Stimulated activated CD4-positive, alpha-beta T cell treated with anti-CD3 and anti-CD28 coated beads, Interleukin-12 subunit alpha, Interleukin-12 subunit beta, amount 100 ng/mL, for 4 hours (primary cell): ENCODE data around the gene RASAL1.

Source experiments
- DNase-seq: peaks from one replicate; pipeline ENCODE4 v3.0.0-alpha.2; 2020

The RASAL1 gene, protein sequence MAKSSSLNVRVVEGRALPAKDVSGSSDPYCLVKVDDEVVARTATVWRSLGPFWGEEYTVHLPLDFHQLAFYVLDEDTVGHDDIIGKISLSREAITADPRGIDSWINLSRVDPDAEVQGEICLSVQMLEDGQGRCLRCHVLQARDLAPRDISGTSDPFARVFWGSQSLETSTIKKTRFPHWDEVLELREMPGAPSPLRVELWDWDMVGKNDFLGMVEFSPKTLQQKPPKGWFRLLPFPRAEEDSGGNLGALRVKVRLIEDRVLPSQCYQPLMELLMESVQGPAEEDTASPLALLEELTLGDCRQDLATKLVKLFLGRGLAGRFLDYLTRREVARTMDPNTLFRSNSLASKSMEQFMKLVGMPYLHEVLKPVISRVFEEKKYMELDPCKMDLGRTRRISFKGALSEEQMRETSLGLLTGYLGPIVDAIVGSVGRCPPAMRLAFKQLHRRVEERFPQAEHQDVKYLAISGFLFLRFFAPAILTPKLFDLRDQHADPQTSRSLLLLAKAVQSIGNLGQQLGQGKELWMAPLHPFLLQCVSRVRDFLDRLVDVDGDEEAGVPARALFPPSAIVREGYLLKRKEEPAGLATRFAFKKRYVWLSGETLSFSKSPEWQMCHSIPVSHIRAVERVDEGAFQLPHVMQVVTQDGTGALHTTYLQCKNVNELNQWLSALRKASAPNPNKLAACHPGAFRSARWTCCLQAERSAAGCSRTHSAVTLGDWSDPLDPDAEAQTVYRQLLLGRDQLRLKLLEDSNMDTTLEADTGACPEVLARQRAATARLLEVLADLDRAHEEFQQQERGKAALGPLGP

DNA sequence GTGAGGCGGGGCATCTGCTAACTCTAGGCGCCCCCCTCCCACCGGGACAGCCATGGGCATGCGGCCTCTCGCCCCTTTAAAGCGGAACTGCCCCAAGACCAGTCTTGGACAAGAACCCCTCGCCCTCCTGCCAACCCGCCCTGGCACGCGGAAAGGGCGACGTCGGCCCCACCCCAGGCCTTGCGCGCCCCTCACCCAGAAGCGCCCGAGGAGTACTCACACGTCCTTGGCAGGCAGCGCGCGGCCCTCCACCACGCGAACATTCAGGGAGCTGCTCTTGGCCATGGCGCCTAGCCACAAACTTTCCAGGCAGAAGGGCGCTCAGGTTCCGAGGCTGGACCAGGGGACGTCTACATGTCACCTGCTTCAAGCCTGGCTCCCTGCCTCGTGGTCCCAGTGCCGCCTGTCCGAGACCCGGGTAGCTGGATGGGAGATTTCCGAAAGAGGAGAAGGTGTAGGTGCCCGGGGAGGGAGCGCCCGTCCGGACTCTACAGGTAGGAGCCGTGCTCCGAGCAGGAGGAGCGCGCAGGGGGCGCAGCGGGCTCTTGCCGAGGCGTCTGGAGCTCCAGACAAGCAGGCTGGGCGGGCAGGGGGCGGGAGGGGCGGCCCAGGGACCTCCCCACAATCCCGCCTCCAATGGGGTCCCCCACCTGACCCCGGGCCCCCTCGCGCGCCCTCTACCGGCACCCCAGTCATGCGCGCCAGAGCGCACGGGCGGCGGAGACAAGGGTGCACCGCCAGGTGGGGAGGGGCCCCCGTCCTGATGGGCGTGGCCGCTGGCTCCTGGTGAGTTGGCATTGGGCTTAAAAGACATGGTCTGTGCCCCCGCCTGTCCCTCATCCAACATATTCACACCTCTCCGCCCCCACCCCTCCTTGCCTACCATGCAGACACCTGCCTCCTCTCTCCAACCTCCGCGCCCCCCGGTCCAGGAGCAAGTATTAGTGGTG, at the start of gene RASAL1:
Gene RASAL1 (minus strand): TSS at position 584 of the 950 bp plus-strand sequence. CDS start 299 bp downstream, at position 285.
- DNase-seq, result peak; percentile 80

DNA sequence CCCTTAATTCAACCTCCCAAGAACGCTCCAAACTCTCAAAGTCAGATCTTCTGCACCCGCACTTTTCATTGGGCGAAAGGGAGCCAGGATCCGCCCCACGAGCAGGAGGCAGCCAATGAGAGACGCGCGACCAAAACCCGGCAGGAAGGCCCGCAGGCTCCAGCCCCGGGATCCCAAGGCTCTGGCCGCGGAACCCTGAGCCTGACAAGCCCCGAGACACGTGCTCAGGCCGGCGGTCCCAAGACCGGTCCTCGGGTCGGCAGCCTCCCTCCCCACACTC, 49.3 kb upstream of the RASAL1 start:
- peak; percentile 82 for DNase-seq

DNA sequence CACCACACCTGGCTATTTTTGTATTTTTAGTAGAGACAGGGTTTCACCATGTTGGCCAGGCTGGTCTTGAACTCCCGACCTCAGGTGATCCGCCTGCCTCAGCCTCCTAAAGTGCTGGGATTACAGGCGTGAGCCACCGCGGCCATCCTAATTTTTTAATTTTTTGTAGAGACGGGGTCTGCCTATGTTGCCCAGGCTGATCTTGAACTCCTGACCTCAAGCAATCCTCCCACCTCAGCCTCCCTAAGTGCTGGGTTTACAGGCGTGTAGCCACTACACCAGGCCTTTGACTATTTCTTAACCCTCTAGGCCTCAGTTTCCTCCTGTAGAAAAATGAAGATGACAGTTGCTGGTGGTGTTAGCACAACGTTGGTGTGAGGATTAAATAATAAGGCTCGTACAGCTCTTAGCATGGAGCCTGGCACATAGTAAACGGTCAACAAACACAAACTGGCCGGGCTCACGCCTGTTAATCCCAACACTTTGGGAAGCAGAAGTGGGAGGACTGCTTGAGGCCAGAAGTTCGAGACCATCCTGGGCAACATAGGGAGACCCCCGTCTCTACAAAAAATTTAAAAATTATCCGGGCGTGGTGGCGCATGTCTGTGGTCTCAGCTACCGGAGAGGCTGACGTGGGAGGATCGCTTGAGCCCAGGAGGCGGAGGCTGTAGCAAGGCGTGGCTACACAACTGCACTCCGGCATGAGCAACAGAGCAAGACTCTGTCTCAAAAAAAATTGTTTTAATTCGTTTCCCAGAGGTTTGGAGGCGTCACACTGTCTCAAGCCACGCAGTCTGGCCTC, 48.7 kb upstream of the RASAL1 start:
- DNase-seq, result no peak

DNA sequence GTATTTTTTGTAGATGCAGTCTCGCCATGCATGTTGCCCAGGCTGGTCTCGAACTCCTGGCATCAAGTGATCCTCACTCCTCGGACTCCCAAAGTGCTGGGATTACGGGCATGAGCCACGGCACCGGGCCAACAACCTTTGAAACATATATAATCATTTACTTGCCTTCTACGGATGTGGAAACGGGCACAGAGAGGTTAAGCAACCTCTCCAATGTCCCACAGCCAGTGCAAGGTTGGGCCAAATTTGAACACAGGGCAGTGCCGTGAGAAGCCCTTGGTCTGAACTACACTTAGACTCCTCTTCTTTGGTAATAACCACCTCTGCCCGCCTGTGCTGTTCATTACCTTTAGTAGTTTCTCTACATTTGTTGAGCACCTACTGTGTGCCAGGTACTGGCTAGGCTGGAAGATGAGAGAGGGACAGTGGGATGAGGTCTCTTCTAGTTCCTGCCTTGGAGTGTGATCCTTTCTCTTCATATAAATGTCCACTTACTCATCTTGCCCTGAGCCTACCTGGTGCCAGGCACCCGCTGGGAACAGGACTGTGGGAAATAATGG, 47.5 kb upstream of the RASAL1 start:
- DNase-seq, result no peak

DNA sequence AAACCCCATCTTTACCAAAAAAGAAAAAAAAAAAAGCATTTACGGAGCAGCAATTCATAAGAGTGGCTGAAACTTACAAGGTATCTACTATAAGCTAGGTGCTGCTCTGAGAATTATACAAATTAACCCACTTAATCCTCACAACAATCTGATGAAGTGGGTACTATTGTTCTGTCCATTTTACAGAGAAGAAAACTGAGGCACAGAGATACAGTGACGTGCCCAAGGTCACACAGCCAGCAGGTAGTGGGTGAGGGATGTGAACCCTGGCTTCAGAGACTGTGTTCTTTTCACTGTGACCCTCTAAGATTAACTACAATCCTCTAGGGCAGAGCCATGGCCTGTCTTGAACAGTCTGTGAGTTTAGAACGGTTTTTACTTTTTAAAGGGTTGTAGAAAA, 46.4 kb upstream of the RASAL1 start:
- DNase-seq, result no peak

DNA sequence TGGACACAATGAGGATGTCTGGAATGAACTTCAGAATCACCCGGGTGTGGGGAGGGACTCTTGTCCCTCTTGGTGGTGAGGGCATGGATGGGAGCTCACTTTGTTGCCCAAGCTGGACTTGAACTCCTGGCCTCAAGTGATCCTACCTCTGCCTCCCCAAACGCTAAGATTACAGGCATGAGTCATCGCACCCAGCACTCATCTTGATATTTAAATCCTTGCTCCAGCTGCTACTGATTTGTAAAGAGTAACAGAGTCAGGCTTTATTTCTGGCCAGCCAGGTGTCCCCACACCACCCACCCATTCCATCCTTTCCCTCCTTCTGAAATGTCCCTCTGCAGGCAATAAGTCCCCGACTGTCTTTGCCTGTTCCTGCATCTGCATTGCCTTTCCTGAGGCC, 44.8 kb upstream of the RASAL1 start:
- DNase-seq, result no peak

DNA sequence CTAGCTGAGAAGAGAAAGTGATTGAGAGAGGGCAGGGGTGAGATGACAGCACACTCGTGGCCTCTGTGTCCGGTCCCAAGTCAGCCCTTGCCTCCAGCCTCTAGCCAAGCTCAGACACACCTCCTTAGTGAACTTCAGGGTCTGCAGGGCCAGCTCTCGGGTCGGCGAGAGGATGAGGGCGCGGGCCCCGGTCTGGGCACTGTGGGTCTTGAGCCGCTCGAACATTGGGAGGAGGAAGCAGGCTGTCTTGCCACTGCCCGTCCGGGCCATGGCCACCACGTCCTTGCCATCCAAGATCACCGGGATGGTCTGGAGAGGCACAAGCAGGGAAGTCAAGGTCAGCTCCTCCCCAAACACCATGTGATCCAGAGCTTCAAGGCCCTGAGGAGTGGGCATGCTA, 43.5 kb upstream of the RASAL1 start:
- DNase-seq, result no peak

DNA sequence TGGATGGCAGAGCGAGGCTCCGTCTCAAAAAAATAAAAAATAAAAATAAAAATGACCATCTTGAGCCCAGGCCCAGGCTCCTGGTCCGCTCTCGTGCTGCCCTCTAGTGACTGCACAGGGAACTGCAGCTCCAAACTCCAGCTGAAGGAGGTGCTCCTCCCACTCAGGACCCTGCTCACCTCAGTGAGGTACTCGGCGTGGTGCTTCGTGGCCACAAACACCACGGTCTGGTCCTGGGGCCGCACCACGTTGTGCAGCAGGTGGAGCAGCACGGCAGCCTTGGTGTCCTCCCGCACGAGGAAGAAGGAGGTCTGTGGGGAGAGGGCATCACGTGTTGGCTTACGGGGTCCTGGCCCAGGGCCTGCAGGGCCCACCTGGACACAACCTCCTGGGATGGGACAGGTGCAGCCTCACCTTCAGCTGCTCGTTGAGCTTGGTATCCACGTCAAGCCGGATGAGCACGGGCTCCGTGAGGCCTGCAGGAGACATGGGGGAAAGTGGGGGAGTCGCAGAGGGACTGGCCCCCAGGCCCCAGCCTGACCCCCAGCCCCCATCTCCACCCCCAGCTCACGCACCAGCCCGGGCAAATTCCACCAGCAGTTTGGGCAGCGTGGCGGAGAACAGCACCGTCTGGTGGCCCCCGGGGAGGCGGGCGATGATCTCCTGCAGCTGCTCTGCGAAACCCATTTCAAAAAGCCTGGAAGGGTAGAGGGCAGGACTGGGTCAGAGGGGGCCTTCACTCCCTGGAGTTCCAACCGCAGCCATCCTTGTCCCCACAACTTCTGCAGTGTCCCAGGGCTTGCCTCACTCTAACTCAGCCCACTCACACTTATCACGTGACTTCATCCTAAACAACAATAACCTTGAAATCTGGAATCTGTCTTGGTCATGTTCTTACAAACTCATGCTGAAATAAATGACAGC, 39.2 kb upstream of the RASAL1 start:
- DNase-seq, result peak; percentile 79

DNA sequence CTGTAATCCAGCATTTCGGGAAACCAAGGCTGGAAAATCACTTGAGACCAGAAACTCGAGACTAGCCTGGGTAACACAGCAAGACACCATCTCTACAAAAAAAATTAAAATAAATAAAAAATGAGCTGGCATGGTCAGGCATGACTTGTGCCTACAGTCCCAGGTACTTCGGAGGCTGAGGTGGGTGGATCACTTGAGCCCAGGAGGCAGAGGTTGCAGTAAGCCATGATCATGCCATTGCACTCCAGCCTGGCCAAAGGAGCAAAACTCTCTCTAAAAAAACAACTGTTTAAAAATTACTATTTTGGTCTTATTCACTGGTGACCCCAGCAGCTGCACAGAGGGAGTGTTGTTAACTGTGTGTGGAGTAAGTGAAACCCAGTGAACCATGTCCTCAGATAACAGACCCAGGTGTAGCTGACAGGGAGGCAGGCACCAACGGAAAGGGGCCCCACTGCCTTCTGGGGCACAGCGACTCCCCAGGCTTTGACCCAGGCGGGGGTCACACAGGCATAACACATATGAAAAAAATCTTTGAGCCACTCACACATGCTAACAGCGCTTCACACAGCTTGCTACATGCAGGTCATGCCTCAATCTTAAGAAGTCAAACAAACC, 37.6 kb upstream of the RASAL1 start:
- no peak for DNase-seq

DNA sequence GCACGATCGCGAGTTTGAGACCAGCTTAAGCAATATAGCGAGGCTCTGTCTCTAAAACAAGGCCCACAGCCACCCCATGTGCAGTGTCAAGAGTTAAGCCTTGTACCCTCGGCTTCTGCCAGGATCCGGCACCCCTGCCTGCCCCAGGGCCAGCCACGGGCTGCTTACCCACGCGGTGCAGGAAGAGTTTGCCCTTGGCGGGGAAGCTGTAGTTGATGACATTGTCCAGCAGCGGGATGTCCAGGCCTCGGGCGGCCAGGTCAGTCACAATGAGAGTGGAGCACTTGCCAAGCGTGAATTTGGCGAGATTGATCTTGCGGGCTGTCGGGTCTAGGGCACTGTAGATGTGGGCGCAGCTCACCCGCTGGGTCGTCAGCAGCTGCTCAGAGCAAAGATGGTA, 36.6 kb upstream of the RASAL1 start:
- DNase-seq, result no peak

DNA sequence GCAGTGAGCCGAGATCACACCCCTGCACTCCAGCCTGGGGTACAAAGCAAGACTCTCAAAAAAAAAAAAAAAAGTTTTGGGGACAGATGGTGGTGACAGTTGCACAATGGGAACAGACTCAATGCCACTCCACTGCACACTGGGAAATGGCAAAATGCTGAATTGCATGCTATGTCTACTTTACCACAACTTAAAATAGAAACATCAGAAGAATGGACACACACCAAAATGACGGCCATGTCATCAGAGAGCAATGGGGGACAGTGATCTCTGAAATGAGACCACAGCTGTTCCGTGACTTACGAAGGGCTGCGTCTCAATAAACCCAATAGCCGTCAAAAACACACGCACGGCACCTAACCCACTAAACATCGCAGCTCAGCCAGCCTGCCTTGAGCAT, 36.0 kb upstream of the RASAL1 start:
- no peak for DNase-seq

DNA sequence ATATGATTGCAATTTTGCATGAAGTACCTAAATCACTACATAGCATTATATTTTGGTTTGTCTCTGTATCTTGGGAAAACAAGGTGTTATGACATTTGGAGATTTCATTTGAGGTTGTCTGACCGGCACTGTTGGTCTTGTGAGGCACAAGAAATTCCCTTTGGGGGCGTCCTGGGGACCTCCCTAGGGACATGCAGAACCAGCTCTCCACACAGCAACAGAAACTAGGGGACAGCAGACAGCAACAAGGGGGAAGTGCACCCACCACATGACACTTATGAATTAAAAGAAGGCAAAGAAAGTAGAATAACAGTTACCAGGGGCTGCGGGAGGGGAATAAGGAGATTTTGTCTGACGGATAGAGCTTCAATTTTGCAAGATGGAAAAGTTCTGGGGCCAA, 35.4 kb upstream of the RASAL1 start:
- DNase-seq, result no peak

DNA sequence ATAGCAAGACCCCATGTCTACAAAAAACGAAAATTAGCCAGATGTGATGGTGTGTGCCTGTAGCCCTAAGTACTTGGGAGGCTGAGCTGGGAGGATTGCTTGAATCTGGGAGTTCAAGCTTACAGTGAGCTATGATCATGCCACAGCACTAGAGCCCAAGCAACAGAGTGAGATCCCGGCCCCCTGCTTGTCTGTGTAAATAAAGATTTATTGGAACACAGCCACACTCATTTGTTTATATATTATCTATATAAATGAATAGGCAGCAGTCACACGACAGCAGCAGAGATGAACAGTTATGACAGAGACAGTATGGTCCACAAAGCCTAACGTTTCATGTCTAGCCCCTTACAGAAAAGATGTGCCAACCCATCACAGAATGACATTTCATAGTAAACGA, 34.9 kb upstream of the RASAL1 start:
- DNase-seq, result no peak

DNA sequence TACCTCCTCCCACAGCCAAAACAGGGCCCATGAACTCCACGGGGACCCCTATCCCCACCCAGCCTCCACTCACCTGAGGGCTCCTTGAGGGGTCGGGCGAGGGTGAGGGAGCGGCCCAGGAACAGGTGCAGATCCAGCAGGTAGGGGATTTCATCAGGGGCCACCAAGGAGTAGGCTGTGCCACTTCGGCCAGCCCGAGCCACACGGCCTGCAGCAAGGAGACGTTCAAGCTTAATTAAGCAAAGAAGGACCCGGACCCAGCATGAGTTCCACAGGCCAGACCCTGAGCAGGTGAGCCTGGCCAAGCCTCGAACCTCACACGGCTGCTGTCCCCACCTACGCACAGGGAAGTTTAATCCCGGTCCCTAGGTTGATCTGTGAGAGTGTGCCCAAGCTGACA, 34.1 kb upstream of the RASAL1 start:
- DNase-seq, result no peak

DNA sequence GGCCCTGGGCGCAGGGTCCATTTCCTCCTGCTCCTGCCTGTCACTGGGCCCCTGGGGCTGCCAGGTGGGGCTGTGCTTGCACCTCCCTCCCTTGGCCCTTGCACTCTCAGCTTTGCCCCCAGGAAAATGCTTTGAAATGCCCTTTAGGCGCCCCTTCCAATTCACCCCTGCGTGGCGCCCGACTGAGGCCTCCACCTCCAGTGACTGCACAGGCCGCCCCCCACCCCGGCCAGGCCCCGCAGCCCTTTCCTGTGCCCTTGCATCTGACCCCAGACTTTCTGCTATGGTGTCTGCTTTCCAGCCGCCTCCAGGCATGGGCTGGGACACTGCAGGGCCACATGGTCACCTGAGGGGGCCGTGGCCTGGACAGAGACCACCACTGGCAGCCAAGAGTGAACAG, 32.3 kb upstream of the RASAL1 start:
- no peak for DNase-seq

DNA sequence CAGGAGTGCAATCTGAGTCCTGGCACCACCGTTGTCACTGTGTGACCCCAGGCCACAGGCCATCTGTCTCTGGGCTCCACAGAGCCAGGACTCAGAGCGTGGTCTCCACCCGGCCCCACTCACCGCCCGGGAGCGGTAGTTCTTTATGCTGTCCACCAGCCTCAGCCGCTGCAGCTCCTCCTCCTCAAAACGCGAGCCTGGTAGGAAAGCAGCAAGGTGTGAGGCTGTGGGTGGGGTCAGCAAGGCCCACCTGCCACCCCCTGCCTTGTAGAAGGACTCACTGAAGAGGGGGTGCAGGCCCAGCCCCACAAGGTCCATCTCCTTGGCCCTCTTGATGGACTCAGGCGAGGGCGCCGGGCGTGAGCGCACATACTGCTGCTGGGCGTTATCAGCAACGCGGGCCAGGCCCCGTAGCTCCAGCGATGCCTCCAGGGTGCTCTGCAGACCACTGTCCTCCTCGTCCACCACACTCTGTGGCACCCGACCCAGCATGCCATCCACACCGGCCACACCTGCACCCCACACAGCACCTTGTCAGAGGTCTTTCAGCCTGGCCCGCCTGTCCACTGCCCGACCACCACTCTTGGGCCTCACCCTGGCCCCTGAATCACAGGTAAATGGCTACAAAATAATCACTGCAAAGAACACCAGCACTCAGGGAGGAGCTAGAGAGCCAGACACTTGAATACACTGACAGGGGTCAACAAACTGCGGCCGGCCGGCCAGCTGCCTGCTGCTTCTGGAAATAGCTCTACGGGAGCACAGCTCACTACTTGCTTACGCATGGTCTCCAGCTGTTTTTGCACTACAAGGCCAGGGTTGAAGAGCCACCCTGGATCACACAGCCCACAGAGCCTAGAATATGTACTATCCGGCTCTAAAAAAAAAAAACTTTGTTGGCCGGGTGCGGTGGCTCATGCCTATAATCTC, 30.2 kb upstream of the RASAL1 start:
- no peak for DNase-seq

DNA sequence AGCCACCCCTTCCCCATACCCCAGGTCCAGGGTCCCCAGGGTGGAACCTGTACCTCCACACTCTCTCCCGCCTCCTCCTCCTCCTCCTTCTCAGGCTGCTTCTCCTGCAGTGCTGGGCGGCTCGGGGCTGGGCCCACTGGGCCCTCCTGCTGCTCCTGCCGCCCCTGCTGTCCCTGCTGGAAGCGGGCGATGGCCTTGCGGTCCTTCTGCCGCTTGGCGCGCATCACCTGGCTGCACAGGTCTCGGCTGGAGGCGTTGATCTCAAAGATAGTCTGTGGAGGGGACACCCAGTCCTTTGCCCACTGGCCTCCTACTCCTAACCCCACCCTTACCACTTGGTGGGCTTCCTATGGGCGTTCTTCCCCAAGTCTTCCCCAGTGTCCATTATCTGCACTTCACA, 28.5 kb upstream of the RASAL1 start:
- DNase-seq, result no peak

DNA sequence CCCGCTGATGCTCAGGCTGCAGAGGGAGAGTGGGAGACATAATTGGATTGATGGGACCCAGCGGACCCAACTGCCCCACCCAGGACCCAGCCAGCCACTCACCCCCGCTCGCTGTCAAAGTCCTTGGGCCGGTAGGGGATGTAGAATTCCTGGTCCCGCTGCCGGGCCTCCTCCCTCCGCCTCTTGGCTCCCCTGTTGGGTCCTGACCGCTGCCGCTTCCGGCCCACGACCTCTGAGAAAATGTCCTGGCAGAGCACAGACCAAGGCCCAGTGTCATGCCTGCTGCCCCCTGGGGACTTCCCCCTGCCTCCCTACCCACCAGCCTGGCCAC, 27.4 kb upstream of the RASAL1 start:
- DNase-seq, result no peak
